Measurements from ENCODE around the gene CAMTA1.

Gene CAMTA1

DNA sequence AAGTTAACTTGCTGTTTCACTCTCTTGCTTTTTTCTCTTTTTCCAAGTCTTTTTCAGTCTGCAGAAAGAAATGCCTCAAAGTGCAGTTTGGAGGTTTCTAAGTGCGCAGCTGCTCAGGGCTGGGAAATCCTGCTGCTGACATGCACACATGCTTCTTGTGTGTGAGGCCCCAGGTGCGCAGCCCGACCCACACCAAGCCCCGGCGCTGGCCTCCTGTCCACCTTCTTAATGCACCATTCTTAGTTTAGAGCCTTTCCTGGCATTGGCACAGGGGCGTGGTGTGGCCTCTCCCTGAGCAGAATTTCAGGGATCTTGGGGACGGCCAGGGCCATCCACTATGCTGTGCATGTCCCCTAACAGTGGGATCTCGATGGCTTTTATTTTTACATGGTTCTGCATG, 315.2 kb downstream of the CAMTA1 start:
- TF ChIP-seq ELF4 (IDR thresholded peaks at IDR 0.05), result no peak
- no peak for TF ChIP-seq NFRKB (IDR thresholded peaks at IDR 0.05)
- no peak for TF ChIP-seq L3MBTL2 (conservative IDR thresholded peaks at IDR 0.05)
- no peak for TF ChIP-seq TARDBP (IDR thresholded peaks at IDR 0.05)
- TF ChIP-seq CTBP1 (IDR thresholded peaks at IDR 0.05; ENCODE audit: borderline replicate concordance), result no peak
- TF ChIP-seq SUZ12 (IDR thresholded peaks at IDR 0.05), result no peak
- no peak for TF ChIP-seq ARNT (IDR thresholded peaks at IDR 0.05)
- no peak for TF ChIP-seq FOXA1 (IDR thresholded peaks at IDR 0.05)
- no peak for TF ChIP-seq HDGF (IDR thresholded peaks at IDR 0.05; ENCODE audit: borderline replicate concordance)
- no peak for TF ChIP-seq FOXK2 (IDR thresholded peaks at IDR 0.05)
- no peak for TF ChIP-seq BHLHE40 (IDR thresholded peaks at IDR 0.05; ENCODE audit: borderline replicate concordance)
- TF ChIP-seq PKNOX1 (IDR thresholded peaks at IDR 0.05), result no peak
- no peak for TF ChIP-seq FOXM1 (IDR thresholded peaks at IDR 0.05; ENCODE audit: borderline replicate concordance)
- no peak for TF ChIP-seq LEF1 (IDR thresholded peaks at IDR 0.05; ENCODE audit: borderline replicate concordance)
- ChIA-PET CTCF (no interaction called here), POLR2A (no interaction called here)

GRCh38 chr1:7101187-7101586, 315.9 kb downstream of the CAMTA1 start:
- DNase-seq (ENCODE audit: extremely low spot score), result no peak
- ChIA-PET POLR2A (no interaction called here), CTCF (no interaction called here)
- no peak for TF ChIP-seq SUZ12 (IDR thresholded peaks at IDR 0.05)
- no peak for TF ChIP-seq FOXK2 (IDR thresholded peaks at IDR 0.05)
- no peak for TF ChIP-seq ZNF384 (IDR thresholded peaks at IDR 0.05)
- TF ChIP-seq LEF1 (IDR thresholded peaks at IDR 0.05; ENCODE audit: borderline replicate concordance), result no peak
- TF ChIP-seq ARNT (IDR thresholded peaks at IDR 0.05), result no peak
- no peak for TF ChIP-seq SP1 (IDR thresholded peaks at IDR 0.05)
- no peak for TF ChIP-seq BHLHE40 (IDR thresholded peaks at IDR 0.05; ENCODE audit: borderline replicate concordance)
- TF ChIP-seq TARDBP (IDR thresholded peaks at IDR 0.05), result no peak
- no peak for TF ChIP-seq FOXA1 (IDR thresholded peaks at IDR 0.05)
- TF ChIP-seq PKNOX1 (IDR thresholded peaks at IDR 0.05), result no peak
- no peak for TF ChIP-seq NFRKB (IDR thresholded peaks at IDR 0.05)
- no peak for TF ChIP-seq CTBP1 (IDR thresholded peaks at IDR 0.05; ENCODE audit: borderline replicate concordance)
- no peak for TF ChIP-seq L3MBTL2 (conservative IDR thresholded peaks at IDR 0.05)
- no peak for TF ChIP-seq FOXM1 (IDR thresholded peaks at IDR 0.05; ENCODE audit: borderline replicate concordance)
- TF ChIP-seq HDGF (IDR thresholded peaks at IDR 0.05; ENCODE audit: borderline replicate concordance), result no peak
- no peak for TF ChIP-seq ELF4 (IDR thresholded peaks at IDR 0.05)

More for the DNA sequence above, 315.2 kb downstream of the CAMTA1 start:
- DNase-seq (ENCODE audit: extremely low spot score), result no peak

- TF ChIP-seq L3MBTL2 (conservative IDR thresholded peaks at IDR 0.05) (no peak), PKNOX1 (IDR thresholded peaks at IDR 0.05) (no peak), SP1 (IDR thresholded peaks at IDR 0.05) (no peak), BHLHE40 (IDR thresholded peaks at IDR 0.05; ENCODE audit: borderline replicate concordance) (no peak), FOXK2 (IDR thresholded peaks at IDR 0.05) (no peak), ARNT (IDR thresholded peaks at IDR 0.05) (no peak), FOXA1 (IDR thresholded peaks at IDR 0.05) (no peak), SUZ12 (IDR thresholded peaks at IDR 0.05) (no peak), TARDBP (IDR thresholded peaks at IDR 0.05) (no peak), CTBP1 (IDR thresholded peaks at IDR 0.05; ENCODE audit: borderline replicate concordance) (no peak)
- DNase-seq (ENCODE audit: extremely low spot score), result no peak
- ChIA-PET POLR2A (no interaction called here), CTCF (no interaction called here)
Measured at GRCh38 chr1:7103361-7103782, 318.1 kb downstream of the CAMTA1 start.

- ChIA-PET POLR2A (no interaction called here), CTCF (no interaction called here)
- no peak for TF ChIP-seq L3MBTL2 (conservative IDR thresholded peaks at IDR 0.05)
- no peak for TF ChIP-seq SP1 (IDR thresholded peaks at IDR 0.05)
- TF ChIP-seq SUZ12 (IDR thresholded peaks at IDR 0.05), result no peak
- no peak for TF ChIP-seq NFRKB (IDR thresholded peaks at IDR 0.05)
- no peak for TF ChIP-seq HDGF (IDR thresholded peaks at IDR 0.05; ENCODE audit: borderline replicate concordance)
- no peak for TF ChIP-seq TARDBP (IDR thresholded peaks at IDR 0.05)
- no peak for TF ChIP-seq LEF1 (IDR thresholded peaks at IDR 0.05; ENCODE audit: borderline replicate concordance)
- no peak for TF ChIP-seq FOXA1 (IDR thresholded peaks at IDR 0.05)
- TF ChIP-seq ARNT (IDR thresholded peaks at IDR 0.05), result no peak
- no peak for TF ChIP-seq PKNOX1 (IDR thresholded peaks at IDR 0.05)
- TF ChIP-seq FOXM1 (IDR thresholded peaks at IDR 0.05; ENCODE audit: borderline replicate concordance), result no peak
- TF ChIP-seq ZNF384 (IDR thresholded peaks at IDR 0.05), result no peak
- TF ChIP-seq FOXK2 (IDR thresholded peaks at IDR 0.05), result no peak
- no peak for TF ChIP-seq BHLHE40 (IDR thresholded peaks at IDR 0.05; ENCODE audit: borderline replicate concordance)
- no peak for TF ChIP-seq ELF4 (IDR thresholded peaks at IDR 0.05)
- TF ChIP-seq CTBP1 (IDR thresholded peaks at IDR 0.05; ENCODE audit: borderline replicate concordance), result no peak
- DNase-seq (ENCODE audit: extremely low spot score), result no peak
Measured at GRCh38 chr1:7103874-7104273, 318.6 kb downstream of the CAMTA1 start.

- no peak for TF ChIP-seq L3MBTL2 (conservative IDR thresholded peaks at IDR 0.05)
- TF ChIP-seq BHLHE40 (IDR thresholded peaks at IDR 0.05; ENCODE audit: borderline replicate concordance), result no peak
- no peak for TF ChIP-seq SUZ12 (IDR thresholded peaks at IDR 0.05)
- ChIA-PET POLR2A (no interaction called here), CTCF (no interaction called here)
- no peak for DNase-seq (ENCODE audit: extremely low spot score)
Measured at GRCh38 chr1:7104339-7104738, 319.1 kb downstream of the CAMTA1 start.

DNA sequence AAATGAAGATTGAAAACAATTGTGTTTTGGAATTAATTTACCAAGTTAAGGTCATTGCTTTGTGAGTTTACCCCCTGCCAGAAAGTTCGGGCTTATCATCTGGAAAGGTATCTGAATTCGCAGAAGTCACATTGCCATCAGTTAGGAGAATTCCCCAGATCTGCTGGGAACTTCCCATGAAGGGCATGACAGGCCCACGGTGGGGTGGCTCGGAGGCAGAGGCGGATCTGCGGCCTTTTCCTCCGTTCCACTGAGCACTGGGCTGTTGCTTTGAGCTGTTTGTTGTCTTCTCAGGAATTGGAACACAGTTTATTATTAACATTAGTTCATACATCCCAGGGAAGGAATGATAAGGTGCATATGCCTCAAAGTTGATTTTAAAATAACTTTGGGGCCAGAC, 320.0 kb downstream of the CAMTA1 start:
- no peak for DNase-seq (ENCODE audit: extremely low spot score)
- TF ChIP-seq ELF4 (IDR thresholded peaks at IDR 0.05) (no peak), FOXM1 (IDR thresholded peaks at IDR 0.05; ENCODE audit: borderline replicate concordance) (no peak), NFRKB (IDR thresholded peaks at IDR 0.05) (no peak), HDGF (IDR thresholded peaks at IDR 0.05; ENCODE audit: borderline replicate concordance) (no peak), CTBP1 (IDR thresholded peaks at IDR 0.05; ENCODE audit: borderline replicate concordance) (no peak), FOXK2 (IDR thresholded peaks at IDR 0.05) (no peak), BHLHE40 (IDR thresholded peaks at IDR 0.05; ENCODE audit: borderline replicate concordance) (no peak), FOXA1 (IDR thresholded peaks at IDR 0.05) (no peak), SUZ12 (IDR thresholded peaks at IDR 0.05) (no peak), LEF1 (IDR thresholded peaks at IDR 0.05; ENCODE audit: borderline replicate concordance) (no peak), PKNOX1 (IDR thresholded peaks at IDR 0.05) (no peak), ZNF384 (IDR thresholded peaks at IDR 0.05) (no peak), TARDBP (IDR thresholded peaks at IDR 0.05) (no peak), SP1 (IDR thresholded peaks at IDR 0.05) (no peak), L3MBTL2 (conservative IDR thresholded peaks at IDR 0.05) (no peak), ARNT (IDR thresholded peaks at IDR 0.05) (no peak)
- CTCF ChIA-PET, result no interaction called here
- POLR2A ChIA-PET, result no interaction called here
